Measurements from ENCODE around the gene HDAC4.

DNA sequence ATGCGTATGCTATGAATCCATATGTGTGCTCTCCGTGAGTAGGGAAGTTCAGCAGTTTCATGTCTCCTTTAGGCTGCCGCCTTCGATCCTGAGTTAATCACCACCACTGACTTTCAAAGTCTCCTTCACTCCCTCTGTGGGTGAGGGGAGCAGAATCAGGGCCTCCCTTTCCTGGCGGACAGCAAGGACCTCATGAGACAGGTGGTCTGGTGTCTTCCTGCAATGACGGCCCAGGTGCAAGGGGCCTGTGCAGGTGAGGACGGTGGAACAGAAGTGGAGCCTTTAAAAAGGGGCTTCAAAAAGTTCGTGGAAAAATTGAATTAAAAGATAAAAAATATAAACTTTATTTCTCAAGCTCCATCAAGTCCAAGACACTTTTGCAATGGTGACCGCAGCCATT lies 330.4 kb downstream of the HDAC4 start:
- TF ChIP-seq, protein P1, sequence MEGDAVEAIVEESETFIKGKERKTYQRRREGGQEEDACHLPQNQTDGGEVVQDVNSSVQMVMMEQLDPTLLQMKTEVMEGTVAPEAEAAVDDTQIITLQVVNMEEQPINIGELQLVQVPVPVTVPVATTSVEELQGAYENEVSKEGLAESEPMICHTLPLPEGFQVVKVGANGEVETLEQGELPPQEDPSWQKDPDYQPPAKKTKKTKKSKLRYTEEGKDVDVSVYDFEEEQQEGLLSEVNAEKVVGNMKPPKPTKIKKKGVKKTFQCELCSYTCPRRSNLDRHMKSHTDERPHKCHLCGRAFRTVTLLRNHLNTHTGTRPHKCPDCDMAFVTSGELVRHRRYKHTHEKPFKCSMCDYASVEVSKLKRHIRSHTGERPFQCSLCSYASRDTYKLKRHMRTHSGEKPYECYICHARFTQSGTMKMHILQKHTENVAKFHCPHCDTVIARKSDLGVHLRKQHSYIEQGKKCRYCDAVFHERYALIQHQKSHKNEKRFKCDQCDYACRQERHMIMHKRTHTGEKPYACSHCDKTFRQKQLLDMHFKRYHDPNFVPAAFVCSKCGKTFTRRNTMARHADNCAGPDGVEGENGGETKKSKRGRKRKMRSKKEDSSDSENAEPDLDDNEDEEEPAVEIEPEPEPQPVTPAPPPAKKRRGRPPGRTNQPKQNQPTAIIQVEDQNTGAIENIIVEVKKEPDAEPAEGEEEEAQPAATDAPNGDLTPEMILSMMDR (tag by site-specific recombination; IDR thresholded peaks at IDR 0.05) = no peak
- TF ChIP-seq PRDM1 (tag by site-specific recombination; IDR thresholded peaks at IDR 0.05) (no peak), ZNF266 (tag by site-specific recombination; IDR thresholded peaks at IDR 0.05; ENCODE audit: low read depth) (no peak), ZNF239 (tag by site-specific recombination; IDR thresholded peaks at IDR 0.05) (no peak)
